Trophoblast cell (in vitro differentiated cells and primary cell): ENCODE data around the gene RDH12.

Experiments used
- DNase-seq, 2 donors: peaks; one replicate each; pipeline ENCODE4 v3.0.0-alpha.2; 2016
- H2AFZ ChIP-seq: 2 replicates; pipeline ENCODE4 v1.6.1; 2013; ENCODE audit warnings: low read length, moderate library complexity, mild to moderate bottlenecking; ENCODE audit not compliant: insufficient read depth, poor library complexity
- H2AK5ac ChIP-seq: 2 replicates; pipeline ENCODE4 v1.6.1; 2013; ENCODE audit warnings: mild to moderate bottlenecking, low read length
- H2BK120ac ChIP-seq: 2 replicates; pipeline ENCODE4 v1.6.1; 2013; ENCODE audit warnings: low read length, mild to moderate bottlenecking, moderate library complexity; ENCODE audit not compliant: insufficient read depth, poor library complexity
- H2BK12ac ChIP-seq: 2 replicates; pipeline ENCODE4 v1.6.1; 2013; ENCODE audit warnings: mild to moderate bottlenecking, low read length, moderate library complexity
- H2BK5ac ChIP-seq: 2 replicates; pipeline ENCODE4 v1.6.1; 2013; ENCODE audit warnings: low read length, low read depth, moderate library complexity, mild to moderate bottlenecking; ENCODE audit not compliant: poor library complexity
- H3K14ac ChIP-seq: 2 replicates; pipeline ENCODE4 v1.6.1; 2013; ENCODE audit warnings: mild to moderate bottlenecking, low read length
- H3K18ac ChIP-seq: 2 replicates; pipeline ENCODE4 v1.6.1; 2013; ENCODE audit warnings: mild to moderate bottlenecking, low read length
- H3K23ac ChIP-seq: 2 replicates; pipeline ENCODE4 v1.6.1; 2013; ENCODE audit warnings: low read length
- H3K27ac ChIP-seq: 2 replicates; pipeline ENCODE4 v1.5.1; 2013; ENCODE audit warnings: low read depth, mild to moderate bottlenecking, inconsistent platforms, low read length, moderate library complexity
- H3K27me3 ChIP-seq: 2 replicates; pipeline ENCODE4 v1.6.1; 2013; ENCODE audit warnings: inconsistent platforms, mild to moderate bottlenecking, low read length, moderate library complexity; ENCODE audit not compliant: insufficient read depth
- H3K36me3 ChIP-seq, 2 experiments: 1 replicate in 1 of 2; 2 replicates in 1 of 2; pipeline ENCODE4 v1.6.1; 2013; ENCODE audit warnings: low read length in 2 of 2, mild to moderate bottlenecking in 2 of 2, moderate library complexity in 1 of 2; ENCODE audit not compliant: insufficient read depth in 2 of 2, control insufficient read depth in 1 of 2
- H3K4ac ChIP-seq: 2 replicates; pipeline ENCODE4 v1.6.1; 2013; ENCODE audit warnings: low read depth, mild to moderate bottlenecking, low read length, moderate library complexity
- H3K4me1 ChIP-seq, 2 experiments: 1 replicate in 1 of 2; 2 replicates in 1 of 2; pipeline ENCODE4 v1.6.1; 2013; ENCODE audit warnings: low read length in 2 of 2, mild to moderate bottlenecking in 2 of 2, moderate library complexity in 1 of 2; ENCODE audit not compliant: insufficient read depth in 2 of 2, control insufficient read depth in 1 of 2
- H3K4me2 ChIP-seq: 2 replicates; pipeline ENCODE4 v1.6.1; 2013; ENCODE audit warnings: inconsistent platforms, mild to moderate bottlenecking, low read length, moderate library complexity
- H3K4me3 ChIP-seq: 2 replicates; pipeline ENCODE4 v1.5.1; 2013; ENCODE audit warnings: mild to moderate bottlenecking, low read depth, low read length, inconsistent platforms
- H3K79me1 ChIP-seq: one replicate; pipeline ENCODE4 v1.6.1; 2013; ENCODE audit warnings: low read length
- H3K79me2 ChIP-seq: 2 replicates; pipeline ENCODE4 v1.6.1; 2013; ENCODE audit warnings: low read length, mild to moderate bottlenecking; ENCODE audit not compliant: control insufficient read depth, insufficient read depth, poor library complexity
- H3K9ac ChIP-seq: 2 replicates; pipeline ENCODE4 v1.6.1; 2013; ENCODE audit warnings: mild to moderate bottlenecking, low read length
- H3K9me3 ChIP-seq: 2 replicates; pipeline ENCODE4 v1.6.1; 2013; ENCODE audit warnings: low read depth, mild to moderate bottlenecking, control low read depth, inconsistent platforms, low read length; ENCODE audit not compliant: insufficient read depth
- H4K12ac ChIP-seq: 2 replicates; pipeline ENCODE4 v1.6.1; 2013; ENCODE audit warnings: low read depth, mild to moderate bottlenecking, low read length, moderate library complexity
- H4K8ac ChIP-seq: 2 replicates; pipeline ENCODE4 v1.6.1; 2013; ENCODE audit warnings: low read depth, mild to moderate bottlenecking, low read length, moderate library complexity
- H4K91ac ChIP-seq: one replicate; pipeline ENCODE4 v1.6.1; 2013; ENCODE audit warnings: low read depth, mild to moderate bottlenecking, low read length, moderate library complexity
- WGBS: extraction: QIAGEN DNeasy Blood & Tissue Kit; methylation state at CpG from one replicate; pipeline ENCODE4 v1.1.7; 2013; ENCODE audit warnings: missing lambda C conversion rate; ENCODE audit not compliant: insufficient read length, insufficient coverage; ENCODE audit errors: extremely low coverage; 5-methylcytosine and 5-hydroxymethylcytosine counted together

The RDH12 gene

GRCh38 chr14:67694791-67695393 is 6.8 kb upstream of the RDH12 start:
- Histone ChIP-seq H2AK5ac (peak overlapping the region; percentile 61), H4K8ac (peak overlapping the region; percentile 84), H4K12ac (peak overlapping the region; percentile 71), H2BK12ac (no peak overlapping the region), H3K4me2 (peak overlapping the region; percentile 83), H3K36me3 (peaks cover 9 to 21% of the 10 kb centered on the region in 2 experiments), H4K91ac (peak overlapping the region; percentile 90), H2BK5ac (peak overlapping the region; percentile 88), H3K14ac (peak overlapping the region; percentile 78), H3K27me3 (no peaks in the 10 kb centered on the region), H2AFZ (peak overlapping the region; percentile 65), H3K9ac (peak overlapping the region; percentile 96), H3K4ac (peak overlapping the region; percentile 85), H3K18ac (peak overlapping the region; percentile 77), H3K79me1 (peaks cover 7% of the 10 kb centered on the region), H3K4me1 (peaks cover 6 to 9% of the 10 kb centered on the region in 2 experiments), H3K23ac (no peak overlapping the region), H3K4me3 (peak overlapping the region; percentile 89), H2BK120ac (peak overlapping the region; percentile 82), H3K79me2 (peaks cover 5% of the 10 kb centered on the region), H3K9me3 (no peaks in the 10 kb centered on the region), H3K27ac (peak overlapping the region; percentile 90)
- no CpG with 5 or more reads among the region's 21 CpGs for WGBS
- DNase-seq: peak; percentile 77 to 81

DNA sequence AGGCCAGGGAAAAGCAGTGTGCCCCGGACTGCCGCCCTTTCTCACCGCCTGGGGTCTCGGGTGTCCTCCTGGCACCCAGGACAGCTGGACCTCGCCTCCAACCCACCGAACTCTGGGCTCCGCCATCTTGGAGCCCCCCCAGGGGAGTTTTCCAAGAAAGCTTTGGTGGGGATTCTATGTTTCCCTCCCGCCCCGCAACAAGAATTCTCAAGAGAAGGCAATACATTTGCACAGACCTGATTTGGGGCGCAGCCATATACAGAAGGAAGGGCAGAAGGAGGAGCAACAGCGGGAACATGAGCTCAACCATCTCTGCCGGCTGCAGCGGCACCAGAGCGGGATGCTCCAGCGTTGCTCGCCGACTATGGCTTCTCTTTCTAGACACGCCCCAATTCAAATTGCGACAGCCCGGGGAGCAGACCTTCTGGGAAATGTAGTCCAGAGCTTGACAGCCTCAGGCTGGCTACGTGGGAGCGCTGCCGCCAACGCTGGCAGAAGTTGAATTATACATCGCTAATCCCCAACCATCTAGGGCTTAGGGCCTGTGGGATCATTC is 6.2 kb upstream of the RDH12 start, which contains the start of gene RDH11:
RDH11 (minus strand) TSS at position 371 of the 556 bp plus-strand sequence; CDS start at position 310, 61 bp downstream.
- Histone ChIP-seq H3K79me1 (peaks cover 7% of the 10 kb centered on the region), H3K23ac (no peak within 1 kb of the TSS), H3K79me2 (peaks cover 5% of the 10 kb centered on the region), H3K4me3 (peak within 1 kb of the TSS; percentile 89), H2AFZ (peak within 1 kb of the TSS; percentile 65), H3K27ac (peak within 1 kb of the TSS; percentile 90), H3K9me3 (no peaks in the 10 kb centered on the region), H3K27me3 (no peaks in the 10 kb centered on the region), H3K4me2 (peak within 1 kb of the TSS; percentile 83), H2BK5ac (peak within 1 kb of the TSS; percentile 88), H2BK12ac (no peak within 1 kb of the TSS), H3K9ac (peak within 1 kb of the TSS; percentile 96), H3K36me3 (peaks cover 6 to 16% of the 10 kb centered on the region in 2 experiments), H3K18ac (peak within 1 kb of the TSS; percentile 77), H4K12ac (peak within 1 kb of the TSS; percentile 71), H2BK120ac (peak within 1 kb of the TSS; percentile 82), H3K14ac (peak within 1 kb of the TSS; percentile 78), H2AK5ac (peak within 1 kb of the TSS; percentile 61), H3K4me1 (peaks cover 6 to 9% of the 10 kb centered on the region in 2 experiments), H3K4ac (peak within 1 kb of the TSS; percentile 85), H4K8ac (peak within 1 kb of the TSS; percentile 84), H4K91ac (peak within 1 kb of the TSS; percentile 90)
- DNase-seq: peak; percentile 84 to 95
- no CpG with 5 or more reads among the region's 25 CpGs for WGBS

- H2AFZ ChIP-seq: no peak overlapping the region
- H3K79me1 ChIP-seq: peaks cover 7% of the 10 kb centered on the region
- peaks cover 6 to 9% of the 10 kb centered on the region in 2 experiments for H3K4me1 ChIP-seq
- no peak overlapping the region for H2BK5ac ChIP-seq
- no peak overlapping the region for H3K4me2 ChIP-seq
- no peak overlapping the region for H3K4ac ChIP-seq
- H3K18ac ChIP-seq: no peak overlapping the region
- DNase-seq: no peak
- peaks cover 2 to 4% of the 10 kb centered on the region in 2 experiments for H3K36me3 ChIP-seq
- H3K23ac ChIP-seq: no peak overlapping the region
- no peak overlapping the region for H3K9ac ChIP-seq
- H3K27ac ChIP-seq: no peak overlapping the region
- no peaks in the 10 kb centered on the region for H3K27me3 ChIP-seq
- H4K91ac ChIP-seq: no peak overlapping the region
- H2AK5ac ChIP-seq: no peak overlapping the region
- no peak overlapping the region for H3K4me3 ChIP-seq
- no peaks in the 10 kb centered on the region for H3K9me3 ChIP-seq
- H3K14ac ChIP-seq: no peak overlapping the region
- peaks cover 5% of the 10 kb centered on the region for H3K79me2 ChIP-seq
- H4K8ac ChIP-seq: no peak overlapping the region
- no peak overlapping the region for H2BK12ac ChIP-seq
- H2BK120ac ChIP-seq: no peak overlapping the region
- no peak overlapping the region for H4K12ac ChIP-seq
- WGBS: no CpG with 5 or more reads among the region's 4 CpGs
Measured at GRCh38 chr14:67697006-67697405, 4.7 kb upstream of the RDH12 start.

- H3K36me3 ChIP-seq: no peaks in the 10 kb centered on the region
- no peaks in the 10 kb centered on the region for H3K9me3 ChIP-seq
- WGBS: no CpG with 5 or more reads among the region's 1 CpG
- no peak overlapping the region for H3K4me3 ChIP-seq
- H3K4me1 ChIP-seq: peaks cover 6 to 7% of the 10 kb centered on the region in 2 experiments
- no peak overlapping the region for H3K27ac ChIP-seq
- no peak overlapping the region for H2AK5ac ChIP-seq
- no peak for DNase-seq
- no peak overlapping the region for H4K8ac ChIP-seq
- H3K4ac ChIP-seq: no peak overlapping the region
- no peak overlapping the region for H3K4me2 ChIP-seq
- H3K79me2 ChIP-seq: peaks cover 5% of the 10 kb centered on the region
- H2BK12ac ChIP-seq: no peak overlapping the region
- no peak overlapping the region for H4K91ac ChIP-seq
- H3K79me1 ChIP-seq: peaks cover 7% of the 10 kb centered on the region
- no peak overlapping the region for H3K14ac ChIP-seq
- H3K18ac ChIP-seq: no peak overlapping the region
- H2BK120ac ChIP-seq: no peak overlapping the region
- H2AFZ ChIP-seq: no peak overlapping the region
- H3K27me3 ChIP-seq: no peaks in the 10 kb centered on the region
- H4K12ac ChIP-seq: no peak overlapping the region
- no peak overlapping the region for H2BK5ac ChIP-seq
- H3K23ac ChIP-seq: no peak overlapping the region
- no peak overlapping the region for H3K9ac ChIP-seq
Measured at GRCh38 chr14:67698179-67698578, 3.5 kb upstream of the RDH12 start.
